ENCODE results near the gene PRMT5.

The PRMT5 gene

DNA sequence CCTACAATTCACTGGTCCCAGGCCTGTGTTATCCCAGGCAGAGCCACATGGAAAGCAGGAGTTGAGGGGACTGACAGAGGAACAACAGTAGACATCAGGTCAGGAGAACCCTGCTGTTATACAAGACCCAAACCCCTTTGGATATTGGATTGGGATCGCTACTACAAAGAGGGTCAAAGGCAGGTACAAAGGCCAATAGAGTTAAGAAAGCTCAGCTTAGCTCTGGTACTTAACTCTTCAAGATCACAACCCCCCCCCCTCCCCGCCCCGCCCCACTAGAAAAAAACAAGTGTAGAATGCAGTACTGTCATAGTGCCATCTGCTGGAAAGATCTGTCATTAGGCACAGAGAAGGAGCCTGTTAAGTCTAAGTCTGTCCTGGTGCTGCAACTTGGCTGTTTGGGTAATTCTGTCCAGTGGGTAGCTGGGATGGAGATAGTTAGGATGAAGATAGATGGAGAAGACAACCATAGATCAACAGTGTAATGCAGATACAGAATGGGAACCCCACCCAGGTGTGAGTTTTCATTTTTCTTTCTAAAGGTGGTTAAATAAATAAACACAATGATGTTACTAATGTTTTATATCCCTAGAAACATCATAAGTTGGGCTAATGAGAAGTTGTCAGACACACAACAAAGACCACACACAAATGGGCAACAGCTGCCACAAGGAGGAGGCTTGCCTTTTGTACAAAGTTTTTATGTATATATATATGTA, 28.9 kb downstream of the PRMT5 start:
- TF ChIP-seq, protein P1, sequence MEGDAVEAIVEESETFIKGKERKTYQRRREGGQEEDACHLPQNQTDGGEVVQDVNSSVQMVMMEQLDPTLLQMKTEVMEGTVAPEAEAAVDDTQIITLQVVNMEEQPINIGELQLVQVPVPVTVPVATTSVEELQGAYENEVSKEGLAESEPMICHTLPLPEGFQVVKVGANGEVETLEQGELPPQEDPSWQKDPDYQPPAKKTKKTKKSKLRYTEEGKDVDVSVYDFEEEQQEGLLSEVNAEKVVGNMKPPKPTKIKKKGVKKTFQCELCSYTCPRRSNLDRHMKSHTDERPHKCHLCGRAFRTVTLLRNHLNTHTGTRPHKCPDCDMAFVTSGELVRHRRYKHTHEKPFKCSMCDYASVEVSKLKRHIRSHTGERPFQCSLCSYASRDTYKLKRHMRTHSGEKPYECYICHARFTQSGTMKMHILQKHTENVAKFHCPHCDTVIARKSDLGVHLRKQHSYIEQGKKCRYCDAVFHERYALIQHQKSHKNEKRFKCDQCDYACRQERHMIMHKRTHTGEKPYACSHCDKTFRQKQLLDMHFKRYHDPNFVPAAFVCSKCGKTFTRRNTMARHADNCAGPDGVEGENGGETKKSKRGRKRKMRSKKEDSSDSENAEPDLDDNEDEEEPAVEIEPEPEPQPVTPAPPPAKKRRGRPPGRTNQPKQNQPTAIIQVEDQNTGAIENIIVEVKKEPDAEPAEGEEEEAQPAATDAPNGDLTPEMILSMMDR (IDR thresholded peaks at IDR 0.05; ENCODE audit: low read depth, low read length, missing control alignments), result peak; percentile 64
- no peak overlapping the region for H3K4me3 ChIP-seq (ENCODE audit: low read depth, low read length)
- in situ Hi-C loops (cut with HindIII; ENCODE audit: low sequenced_read_pairs), result no loop called here
- DNase-seq (ENCODE audit: low read depth), result peak; percentile 59

DNA sequence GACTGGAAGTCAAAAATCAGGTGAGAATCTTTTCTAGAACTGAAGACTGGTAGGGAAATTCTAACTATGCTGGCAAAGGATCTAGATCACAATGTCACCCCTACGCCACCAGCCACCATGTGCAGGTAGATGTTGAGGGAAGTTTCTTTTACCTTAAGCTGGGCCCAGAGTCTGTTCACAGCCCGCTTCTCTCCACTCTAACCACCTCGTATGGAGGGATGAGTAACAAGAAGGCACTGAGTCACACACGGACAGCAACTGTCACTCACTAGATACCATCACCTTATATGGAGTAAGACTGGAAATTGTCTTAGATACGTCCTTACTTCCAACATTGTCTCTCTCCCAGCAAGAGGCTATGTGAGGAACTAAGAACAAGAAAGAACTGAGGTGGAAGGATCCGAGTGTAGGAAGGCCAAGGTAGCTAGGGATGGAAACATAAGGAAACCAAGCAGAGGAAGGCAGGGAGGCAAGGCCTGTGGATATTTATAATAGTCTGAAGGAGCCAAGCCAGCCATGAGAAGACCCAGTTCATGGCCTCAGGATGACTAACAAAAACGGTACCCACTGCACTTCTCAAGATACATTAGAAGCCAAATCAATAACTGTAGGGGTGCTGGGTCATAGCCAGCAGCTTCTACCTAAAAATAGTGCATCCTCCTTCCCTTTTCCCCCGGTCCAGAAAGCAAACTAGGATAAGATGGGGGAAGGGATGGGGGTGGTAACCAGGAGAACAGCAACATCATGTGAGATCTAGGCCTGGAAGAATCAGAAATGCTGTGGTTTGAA, 30.7 kb downstream of the PRMT5 start:
- in situ Hi-C loops (cut with HindIII; ENCODE audit: low sequenced_read_pairs), result no loop called here
- TF ChIP-seq, protein P1 (IDR thresholded peaks at IDR 0.05; ENCODE audit: low read depth, low read length, missing control alignments), result no peak
- H3K4me3 ChIP-seq (ENCODE audit: low read depth, low read length), result no peak overlapping the region
- DNase-seq (ENCODE audit: low read depth), result no peak

DNA sequence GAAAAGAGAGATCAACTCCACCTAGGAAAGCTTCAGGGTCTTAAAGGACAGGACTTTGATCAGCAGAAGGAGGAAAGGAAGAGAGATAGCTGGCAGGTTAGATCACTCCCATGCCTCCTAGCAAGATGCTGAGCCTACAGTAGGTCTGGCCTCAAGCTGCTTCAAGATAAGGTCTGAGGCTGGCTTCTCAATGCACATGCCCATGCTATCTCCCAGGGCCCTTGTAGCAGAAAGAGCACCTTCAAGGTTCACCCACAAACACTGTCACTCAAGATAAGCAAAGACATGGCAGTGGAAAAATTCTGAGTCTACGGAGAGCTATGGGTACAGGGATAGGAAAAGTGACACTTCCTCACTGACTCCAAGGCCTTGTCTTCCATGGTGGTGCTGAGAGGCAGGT, 31.8 kb downstream of the PRMT5 start:
- TF ChIP-seq, protein P1 (IDR thresholded peaks at IDR 0.05; ENCODE audit: low read depth, low read length, missing control alignments), result no peak
- DNase-seq (ENCODE audit: low read depth), result no peak
- in situ Hi-C loops (cut with HindIII; ENCODE audit: low sequenced_read_pairs), result no loop called here
- no peak overlapping the region for H3K4me3 ChIP-seq (ENCODE audit: low read depth, low read length)

DNA sequence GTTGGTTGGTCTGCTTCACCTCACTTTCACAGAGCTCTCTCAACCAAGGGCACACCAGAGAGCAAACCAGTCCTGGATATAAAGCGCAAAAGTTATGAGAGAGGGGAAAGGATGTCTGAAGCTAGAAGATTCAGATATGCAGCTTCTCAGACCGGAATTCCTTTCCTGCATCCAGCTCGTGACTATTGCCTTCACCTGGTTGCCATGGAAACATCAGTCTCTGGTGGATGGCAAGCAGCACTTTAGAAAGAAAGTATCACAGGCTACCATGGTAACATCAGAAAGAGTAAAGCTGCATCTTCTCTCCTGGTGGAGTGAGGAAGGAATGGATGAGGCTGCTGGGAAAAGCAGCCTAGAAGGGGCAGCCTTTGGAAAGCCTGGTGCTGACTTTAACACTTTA, 32.4 kb downstream of the PRMT5 start:
- TF ChIP-seq, protein P1 (IDR thresholded peaks at IDR 0.05; ENCODE audit: low read depth, low read length, missing control alignments), result no peak
- H3K4me3 ChIP-seq (ENCODE audit: low read depth, low read length), result no peak overlapping the region
- no peak for DNase-seq (ENCODE audit: low read depth)
- in situ Hi-C loops (cut with HindIII; ENCODE audit: low sequenced_read_pairs), result no loop called here

- in situ Hi-C loops (cut with HindIII; ENCODE audit: low sequenced_read_pairs), result no loop called here
- no peak for DNase-seq (ENCODE audit: low read depth)
- no peak overlapping the region for H3K4me3 ChIP-seq (ENCODE audit: low read depth, low read length)
- TF ChIP-seq, protein P1 (IDR thresholded peaks at IDR 0.05; ENCODE audit: low read depth, low read length, missing control alignments), result no peak
Observed at GRCh38 chr14:22896356-22896755, 32.8 kb downstream of the PRMT5 start.

DNA sequence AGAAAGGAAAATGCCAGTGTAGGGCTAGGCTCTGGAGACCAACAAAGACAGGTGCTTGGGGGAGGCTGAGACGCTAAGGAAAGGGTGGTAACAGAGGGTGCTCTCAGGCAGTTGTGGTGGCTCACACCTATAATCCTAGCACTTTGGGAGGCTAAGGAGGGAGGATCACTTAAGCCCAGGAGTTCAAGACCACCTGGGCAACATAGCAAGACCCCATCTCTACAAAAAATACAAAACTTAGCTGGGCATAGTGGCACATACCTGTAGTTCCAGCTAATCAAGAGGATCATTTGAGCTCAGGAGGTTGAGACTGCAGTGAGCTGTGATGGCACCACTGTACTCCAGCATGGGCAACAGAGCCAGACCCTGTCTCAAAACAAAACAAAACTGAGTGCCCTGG, 33.8 kb downstream of the PRMT5 start:
- TF ChIP-seq, protein P1 (IDR thresholded peaks at IDR 0.05; ENCODE audit: low read depth, low read length, missing control alignments), result no peak
- in situ Hi-C loops (cut with HindIII; ENCODE audit: low sequenced_read_pairs), result no loop called here
- no peak overlapping the region for H3K4me3 ChIP-seq (ENCODE audit: low read depth, low read length)
- no peak for DNase-seq (ENCODE audit: low read depth)

Data from astrocyte of the cerebellum (primary cell).